Measurements from ENCODE around the gene TNFRSF4. TPM values are rescaled to one million over a fixed set of nuclear protein-coding genes. Genes with fewer than 3 reads are reported as not detected.

Gene TNFRSF4
- total RNA-seq, 1 donor, result not detected

DNA sequence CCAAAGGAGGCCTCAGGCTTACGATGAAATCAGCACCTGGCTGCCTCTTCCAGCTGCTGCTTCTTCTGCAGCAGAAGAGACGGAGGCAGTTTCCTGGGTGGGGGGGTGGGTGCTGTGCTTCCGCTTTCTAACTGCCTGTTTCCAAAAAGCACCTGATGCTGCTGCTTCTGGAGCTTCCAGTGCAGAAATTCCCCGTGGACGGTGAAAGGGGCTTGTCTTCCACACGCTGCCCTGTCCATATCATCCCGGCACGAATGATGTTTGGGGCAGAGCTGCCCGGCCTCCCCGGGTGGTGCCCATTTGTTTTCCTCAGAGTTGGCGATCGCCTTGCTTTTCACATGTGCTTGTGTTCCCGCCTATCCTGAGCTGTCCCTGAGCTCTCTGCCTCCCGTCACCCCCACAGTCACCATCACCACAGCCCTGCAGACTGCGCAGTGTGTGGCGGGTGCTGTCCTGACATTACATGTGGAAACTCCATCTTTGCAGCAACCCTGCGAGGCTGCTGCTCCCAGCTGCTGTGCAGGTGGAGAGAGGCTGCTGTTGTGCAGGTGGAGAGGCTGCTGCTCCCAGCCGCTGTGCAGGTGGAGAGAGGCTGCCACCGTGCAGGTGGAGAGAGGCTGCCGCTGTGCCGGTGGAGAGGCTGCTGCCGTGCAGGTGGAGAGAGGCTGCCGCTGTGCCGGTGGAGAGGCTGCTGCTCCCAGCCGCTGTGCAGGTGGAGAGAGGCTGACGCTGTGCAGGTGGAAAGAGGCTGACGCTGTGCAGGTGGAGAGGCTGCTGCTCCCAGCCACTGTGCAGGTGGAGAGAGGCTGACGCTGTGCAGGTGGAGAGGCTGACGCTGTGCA lies 38.5 kb downstream of the TNFRSF4 start:
- no peak for DNase-seq (ENCODE audit: low read depth)
- H3K4me3 ChIP-seq (ENCODE audit: low read depth, low read length), result no peak overlapping the region
- TF ChIP-seq, protein P1, sequence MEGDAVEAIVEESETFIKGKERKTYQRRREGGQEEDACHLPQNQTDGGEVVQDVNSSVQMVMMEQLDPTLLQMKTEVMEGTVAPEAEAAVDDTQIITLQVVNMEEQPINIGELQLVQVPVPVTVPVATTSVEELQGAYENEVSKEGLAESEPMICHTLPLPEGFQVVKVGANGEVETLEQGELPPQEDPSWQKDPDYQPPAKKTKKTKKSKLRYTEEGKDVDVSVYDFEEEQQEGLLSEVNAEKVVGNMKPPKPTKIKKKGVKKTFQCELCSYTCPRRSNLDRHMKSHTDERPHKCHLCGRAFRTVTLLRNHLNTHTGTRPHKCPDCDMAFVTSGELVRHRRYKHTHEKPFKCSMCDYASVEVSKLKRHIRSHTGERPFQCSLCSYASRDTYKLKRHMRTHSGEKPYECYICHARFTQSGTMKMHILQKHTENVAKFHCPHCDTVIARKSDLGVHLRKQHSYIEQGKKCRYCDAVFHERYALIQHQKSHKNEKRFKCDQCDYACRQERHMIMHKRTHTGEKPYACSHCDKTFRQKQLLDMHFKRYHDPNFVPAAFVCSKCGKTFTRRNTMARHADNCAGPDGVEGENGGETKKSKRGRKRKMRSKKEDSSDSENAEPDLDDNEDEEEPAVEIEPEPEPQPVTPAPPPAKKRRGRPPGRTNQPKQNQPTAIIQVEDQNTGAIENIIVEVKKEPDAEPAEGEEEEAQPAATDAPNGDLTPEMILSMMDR (IDR thresholded peaks at IDR 0.05; ENCODE audit: insufficient read depth, low read length), result no peak

- no peak within 1 kb of the TSS for H3K4me3 ChIP-seq (ENCODE audit: low read depth, low read length)
- TF ChIP-seq, protein P1 (IDR thresholded peaks at IDR 0.05; ENCODE audit: insufficient read depth, low read length), result no peak
- no peak for DNase-seq (ENCODE audit: low read depth)
These were observed 40.0 kb downstream of the TNFRSF4 start, which contains the start of gene TTLL10 for GRCh38 chr1:1173793-1174415. TTLL10 (plus strand) TSS chr1:1173880; CDS start chr1:1179216, 5,336 bp downstream.

DNA sequence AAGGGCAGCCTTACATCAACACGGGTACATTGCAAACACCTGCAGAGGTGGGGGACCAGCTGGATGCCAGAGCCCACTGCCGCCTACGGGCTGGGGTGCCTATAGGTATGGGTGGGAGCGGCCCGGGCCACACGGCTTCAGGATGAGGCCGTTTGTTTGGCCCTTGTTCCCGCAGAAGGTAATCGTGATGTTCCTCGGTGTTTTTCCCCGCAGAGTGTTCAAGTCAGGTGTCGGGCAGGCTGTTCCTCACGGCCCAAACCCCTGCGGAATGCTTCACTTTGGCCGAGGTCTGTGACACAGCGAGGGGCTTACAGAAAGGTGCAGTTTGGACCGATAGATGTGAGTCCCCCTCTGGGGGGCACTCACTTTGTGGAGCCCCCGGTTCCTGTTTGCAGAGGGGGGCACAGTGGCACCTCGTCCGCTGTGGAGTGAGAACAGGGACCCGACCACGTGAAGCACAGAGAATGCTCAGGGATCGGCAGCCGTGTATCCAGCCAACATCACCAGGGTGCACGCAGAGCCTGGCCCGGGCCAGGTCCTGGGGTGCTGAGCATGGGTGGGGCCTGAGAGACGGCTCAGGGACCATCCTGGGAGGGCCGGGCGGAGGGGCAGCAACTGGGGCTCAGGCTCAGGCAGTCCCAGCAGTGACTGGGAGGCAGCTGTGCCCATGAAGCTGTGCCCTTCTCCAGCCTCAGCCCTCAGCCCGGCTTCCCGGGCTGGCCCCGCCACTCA lies 40.7 kb downstream of the TNFRSF4 start:
- TF ChIP-seq, protein P1 (IDR thresholded peaks at IDR 0.05; ENCODE audit: insufficient read depth, low read length), result no peak
- no peak for DNase-seq (ENCODE audit: low read depth)

GRCh38 chr1:1171546-1172340 lies 42.2 kb downstream of the TNFRSF4 start:
- DNase-seq (ENCODE audit: low read depth), result no peak
- TF ChIP-seq, protein P1 (IDR thresholded peaks at IDR 0.05; ENCODE audit: insufficient read depth, low read length), result no peak
- H3K4me3 ChIP-seq (ENCODE audit: low read depth, low read length), result no peak overlapping the region

More for the DNA sequence above, 40.7 kb downstream of the TNFRSF4 start:
- no peak overlapping the region for H3K4me3 ChIP-seq (ENCODE audit: low read depth, low read length)

GRCh38 chr1:1171161-1171545 lies 42.8 kb downstream of the TNFRSF4 start:
- TF ChIP-seq, protein P1 (IDR thresholded peaks at IDR 0.05; ENCODE audit: insufficient read depth, low read length), result no peak
- no peak for DNase-seq (ENCODE audit: low read depth)
- H3K4me3 ChIP-seq (ENCODE audit: low read depth, low read length), result no peak overlapping the region
